NCI-H1436 (cell line): ENCODE results near the gene HTR1A.
A peak's percentile ranks its signal among the peaks of the same experiment; 100 is the strongest.

Experiments
- DNase-seq: peaks from one replicate; lab custom pipeline; 2025; lab: John Stamatoyannopoulos, UW

HTR1A gene

GRCh38 chr5:63962279-63962678, at the start of gene HTR1A:
Gene HTR1A (minus strand): TSS chr5:63962445. CDS start chr5:63961719, 726 bp downstream.
- DNase-seq, result no peak

- DNase-seq, result no peak
Observed at GRCh38 chr5:64003966-64004365, 41.7 kb upstream of the HTR1A start.

GRCh38 chr5:64000096-64000495, 37.9 kb upstream of the HTR1A start:
- DNase-seq, result no peak

DNA sequence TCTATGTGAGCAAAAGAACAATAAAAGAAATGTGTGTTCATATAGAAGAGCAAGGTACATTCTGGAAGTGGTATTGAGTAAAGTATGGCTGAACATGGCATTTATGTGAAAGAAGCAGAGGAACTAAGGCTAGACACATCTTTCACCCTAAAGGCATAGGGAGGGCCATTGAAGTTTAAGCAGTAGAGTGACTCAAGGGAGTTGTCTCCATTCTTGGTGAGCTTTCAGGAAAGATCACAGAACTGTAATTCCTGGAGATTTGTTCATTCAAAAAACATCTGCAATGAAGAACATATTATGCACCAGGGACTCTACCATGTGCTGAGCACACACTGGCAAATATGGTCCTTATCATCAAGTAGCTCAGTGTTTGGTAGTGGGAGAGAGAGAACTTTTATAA, 24.8 kb upstream of the HTR1A start:
- no peak for DNase-seq

GRCh38 chr5:63981864-63982263, 19.6 kb upstream of the HTR1A start:
- no peak for DNase-seq

DNA sequence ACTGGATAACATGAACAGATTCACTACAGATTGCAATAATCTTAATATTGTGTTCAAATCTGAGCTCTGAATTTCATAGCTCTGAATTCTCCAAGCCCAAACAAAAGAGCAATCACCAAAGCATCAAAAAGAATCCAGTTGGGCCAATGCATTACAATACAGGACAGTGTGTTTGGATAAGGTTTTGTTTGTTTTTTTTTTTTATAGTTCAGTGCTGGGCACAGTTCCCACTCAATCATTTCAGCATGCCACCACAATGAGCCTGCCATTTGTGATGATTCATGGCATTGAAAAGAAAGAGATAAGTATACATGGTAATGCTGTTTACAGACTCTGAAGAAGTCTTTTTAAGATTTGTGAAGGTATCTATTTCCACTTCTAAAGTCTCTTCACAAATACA, 1.7 kb upstream of the HTR1A start:
- DNase-seq, result no peak

GRCh38 chr5:63963080-63963735, 963 bp upstream of the HTR1A start:
- DNase-seq, result peak; percentile 10

GRCh38 chr5:63961598-63962161, 565 bp downstream of the HTR1A start:
- DNase-seq, result no peak

DNA sequence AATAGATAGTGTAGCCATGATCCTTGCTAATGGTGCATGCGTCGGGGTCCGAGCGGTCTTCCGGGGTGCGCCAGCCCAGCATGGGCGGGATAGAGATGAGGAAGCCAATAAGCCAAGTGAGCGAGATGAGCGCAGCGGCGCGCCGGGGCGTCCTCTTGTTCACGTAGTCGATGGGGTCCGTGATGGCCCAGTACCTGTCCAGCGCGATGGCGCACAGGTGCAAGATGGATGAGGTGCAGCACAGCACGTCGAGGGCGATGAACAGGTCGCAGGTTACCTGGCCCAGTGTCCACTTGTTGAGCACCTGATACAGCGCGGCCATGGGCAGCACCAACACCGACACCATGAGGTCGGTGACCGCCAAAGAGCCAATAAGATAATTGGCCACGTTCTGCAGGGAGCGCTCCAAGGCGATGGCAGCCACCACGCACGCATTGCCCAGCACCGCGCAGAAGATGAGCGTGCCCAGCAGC, 1.1 kb downstream of the HTR1A start:
- DNase-seq, result no peak

DNA sequence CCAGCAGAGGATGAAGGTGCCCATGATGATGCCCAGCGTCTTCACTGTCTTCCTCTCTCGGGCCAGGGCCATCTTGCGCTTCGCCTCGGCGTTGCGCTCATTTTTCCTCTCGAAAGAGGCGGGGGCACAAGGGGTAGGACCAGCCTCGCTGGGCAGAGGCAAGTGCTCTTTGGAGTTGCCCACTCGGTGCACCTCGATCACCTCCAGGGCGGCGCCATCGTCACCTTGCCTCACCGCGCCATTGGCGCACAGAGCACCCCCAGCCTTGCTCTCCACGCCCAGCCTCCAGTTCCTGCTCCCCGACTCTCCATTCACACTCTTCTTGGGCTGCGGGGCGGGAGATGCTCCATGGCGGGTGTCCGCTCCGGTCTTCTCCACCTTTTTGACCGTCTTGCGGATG, 1.6 kb downstream of the HTR1A start:
- no peak for DNase-seq

DNA sequence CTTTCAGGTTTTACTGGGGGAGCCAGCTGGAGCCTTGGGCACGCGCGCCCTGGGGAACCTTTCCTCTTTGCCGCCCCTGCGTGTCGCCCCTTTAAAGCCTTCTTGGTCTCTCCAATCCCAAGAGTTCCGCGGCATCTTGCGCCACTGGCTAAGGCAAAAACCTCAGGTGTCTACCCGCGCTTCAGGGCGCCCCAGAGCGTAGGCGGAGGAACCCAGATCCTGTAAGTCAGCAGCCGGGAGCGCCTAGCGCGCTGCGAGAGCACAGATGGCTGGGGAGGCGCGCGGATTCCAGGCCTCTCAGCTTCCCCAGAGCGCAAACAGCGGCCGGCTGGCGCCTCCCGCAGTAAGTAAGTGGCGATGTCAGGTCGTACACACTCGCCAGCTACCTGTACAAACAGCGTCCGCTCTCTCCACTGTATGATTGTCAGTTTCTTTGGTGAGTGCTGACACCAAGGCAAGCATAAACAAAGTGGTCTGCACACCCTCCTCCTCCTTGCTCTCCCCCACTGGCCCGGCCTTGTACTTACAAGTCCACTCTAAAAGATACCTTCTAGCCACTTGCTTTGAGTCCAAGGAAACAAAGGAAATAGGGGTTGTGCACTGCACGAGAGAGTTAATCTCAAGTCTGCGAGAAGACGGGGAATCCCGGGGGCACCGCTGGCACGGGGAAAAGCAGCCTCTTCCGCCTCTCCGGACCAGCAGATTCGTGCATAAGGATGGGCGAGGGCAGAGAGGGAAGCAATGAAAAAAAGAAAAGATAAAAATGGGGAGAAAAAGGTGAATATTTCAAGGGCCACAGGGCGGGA, 2.9 kb downstream of the HTR1A start:
- peak; percentile 0 for DNase-seq

GRCh38 chr5:63958654-63959053, 3.6 kb downstream of the HTR1A start:
- no peak for DNase-seq

- DNase-seq, result no peak
Observed at GRCh38 chr5:63957617-63958016, 4.6 kb downstream of the HTR1A start.

DNA sequence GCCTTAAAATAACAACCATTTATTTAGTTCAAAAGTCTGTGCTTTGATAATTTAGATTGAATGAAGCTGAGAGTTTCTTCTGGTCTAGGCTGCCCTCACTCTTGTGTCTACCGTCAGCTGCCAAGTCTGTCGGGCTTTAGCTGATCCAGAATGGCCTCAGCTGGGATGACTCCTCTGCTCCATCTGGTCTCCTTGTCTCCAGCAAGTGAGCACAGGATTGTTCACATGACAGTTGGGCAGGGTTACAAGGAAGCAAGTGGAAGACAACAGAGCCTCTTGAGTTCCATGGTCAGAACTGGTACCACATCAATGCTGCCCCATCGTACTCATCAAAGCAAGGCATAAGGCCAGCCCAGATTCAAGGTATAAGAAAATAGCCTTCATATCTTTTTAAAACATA, 9.0 kb downstream of the HTR1A start:
- no peak for DNase-seq

DNA sequence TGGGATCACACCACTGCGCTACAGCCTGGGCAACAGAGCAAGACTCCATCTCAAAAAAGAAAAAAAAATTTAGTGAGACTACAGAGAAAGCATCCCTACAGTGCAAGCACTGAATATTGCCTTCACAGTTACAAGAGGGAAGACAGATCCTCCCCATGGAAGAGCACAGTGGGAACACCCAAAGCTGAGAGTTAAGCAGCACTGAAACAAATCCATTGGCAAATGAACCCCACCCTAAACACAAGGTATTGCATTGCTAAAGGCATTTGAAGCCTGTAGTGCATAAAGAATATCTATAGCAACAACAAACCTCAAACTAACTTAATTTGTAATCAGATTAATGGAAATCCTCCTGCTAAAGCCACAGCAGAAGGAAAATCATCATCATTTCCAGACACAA, 27.1 kb downstream of the HTR1A start:
- no peak for DNase-seq

DNA sequence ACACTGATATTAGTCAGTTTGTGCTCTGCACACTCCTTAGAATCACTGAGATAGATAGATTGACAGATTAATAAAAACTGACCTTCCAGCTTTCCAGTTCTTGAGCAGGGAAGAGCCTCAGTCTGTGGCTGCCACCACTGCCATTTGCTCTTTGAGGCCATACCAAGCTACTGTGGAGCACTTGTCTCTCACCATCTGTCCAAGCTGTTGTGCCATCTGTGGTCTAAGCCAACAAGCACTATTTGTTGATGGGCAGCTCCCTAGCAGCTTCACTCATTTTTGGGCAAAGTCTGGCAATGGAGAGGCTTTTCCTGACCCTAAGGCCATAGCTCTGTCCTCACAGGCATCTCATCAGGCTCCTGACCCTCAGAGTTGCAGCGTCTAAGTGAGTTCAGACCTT, 30.4 kb downstream of the HTR1A start:
- DNase-seq, result no peak

DNA sequence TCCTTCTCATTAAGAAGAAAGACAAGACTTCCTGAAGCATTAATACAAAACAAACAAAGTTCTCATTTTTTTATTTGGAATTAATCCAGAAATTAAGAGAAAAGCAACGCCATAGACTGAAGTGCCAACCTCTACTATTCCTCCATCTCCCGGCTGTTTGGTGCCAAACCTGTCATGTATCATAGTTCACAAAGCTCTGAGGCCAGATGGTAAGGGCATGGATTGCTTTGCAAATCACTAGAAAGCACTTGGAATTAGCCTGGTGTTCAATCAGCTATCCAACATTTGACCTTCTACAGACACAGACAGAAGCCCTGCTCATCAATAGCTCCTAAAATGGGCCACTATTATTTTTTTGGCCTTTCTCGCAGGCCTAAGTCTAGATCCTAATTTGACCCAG, 33.8 kb downstream of the HTR1A start:
- DNase-seq, result no peak

GRCh38 chr5:63923914-63924313, 38.3 kb downstream of the HTR1A start:
- DNase-seq, result no peak

- no peak for DNase-seq
Observed at GRCh38 chr5:63919763-63920478, 42.3 kb downstream of the HTR1A start.

- DNase-seq, result no peak
Observed at GRCh38 chr5:63916786-63917185, 45.5 kb downstream of the HTR1A start.

- DNase-seq, result no peak
Observed at GRCh38 chr5:63911871-63912270, 50.4 kb downstream of the HTR1A start.
